Measurements from ENCODE around the gene LELP1. TPM values are rescaled to one million over a fixed set of nuclear protein-coding genes. Genes with fewer than 3 reads are reported as not detected.

LELP1 gene
- total and polyA plus RNA-seq, 2 donors from 2014 or later: not detected

GRCh38 chr1:153232553-153232952, 29.3 kb downstream of the LELP1 start:
- DNase-seq: no peak
- Histone ChIP-seq H3K27ac (ENCODE audit: low read depth in 2 of 2, low read length in 2 of 2) (no peak overlapping the region), H3K9me3 (ENCODE audit: control insufficient read depth in 2 of 3, insufficient read depth in 1 of 3, low read length in 3 of 3) (no peaks in the 10 kb centered on the region), H3K27me3 (ENCODE audit: control insufficient read depth, insufficient read depth, low read length) (no peaks in the 10 kb centered on the region), H3K36me3 (ENCODE audit: control insufficient read depth in 2 of 3, insufficient read depth in 3 of 3, low read length in 3 of 3) (no peaks in the 10 kb centered on the region), H3K4me3 (ENCODE audit: low read length in 3 of 3) (no peak overlapping the region), H3K9ac (ENCODE audit: low read length in 3 of 3) (no peak overlapping the region), H3K4me1 (ENCODE audit: control insufficient read depth in 2 of 3, insufficient read depth in 2 of 3, low read depth in 1 of 3, low read length in 3 of 3) (no peaks in the 10 kb centered on the region)
- no peak for FAIRE-seq
- intact Hi-C loops (cut with DNase I): no loop called here
- TF ChIP-seq CTCF (IDR thresholded peaks at IDR 0.05; ENCODE audit: borderline replicate concordance, extremely low read depth, insufficient read depth): no peak

- Histone ChIP-seq H3K27ac (ENCODE audit: low read depth in 2 of 2, low read length in 2 of 2) (no peak overlapping the region), H3K27me3 (ENCODE audit: control insufficient read depth, insufficient read depth, low read length) (no peaks in the 10 kb centered on the region), H3K9ac (ENCODE audit: low read length in 3 of 3) (no peak overlapping the region), H3K9me3 (ENCODE audit: control insufficient read depth in 2 of 3, insufficient read depth in 1 of 3, low read length in 3 of 3) (no peaks in the 10 kb centered on the region), H3K36me3 (ENCODE audit: control insufficient read depth in 2 of 3, insufficient read depth in 3 of 3, low read length in 3 of 3) (no peaks in the 10 kb centered on the region), H3K4me3 (ENCODE audit: low read length in 3 of 3) (no peak overlapping the region), H3K4me1 (ENCODE audit: control insufficient read depth in 2 of 3, insufficient read depth in 2 of 3, low read depth in 1 of 3, low read length in 3 of 3) (no peaks in the 10 kb centered on the region)
- DNase-seq: no peak
- FAIRE-seq: no peak
- intact Hi-C loops (cut with DNase I): no loop called here
- TF ChIP-seq CTCF (IDR thresholded peaks at IDR 0.05; ENCODE audit: borderline replicate concordance, extremely low read depth, insufficient read depth): no peak
Observed at GRCh38 chr1:153233448-153233847, 30.2 kb downstream of the LELP1 start.

GRCh38 chr1:153238527-153238926, 35.3 kb downstream of the LELP1 start:
- peak in 2 of 5 donors; percentile 25 to 51 for DNase-seq
- no peak overlapping the region for H3K27ac ChIP-seq (ENCODE audit: low read depth in 2 of 2, low read length in 2 of 2)
- TF ChIP-seq CTCF (IDR thresholded peaks at IDR 0.05; ENCODE audit: borderline replicate concordance, extremely low read depth, insufficient read depth): no peak
- no peak overlapping the region for H3K9ac ChIP-seq (ENCODE audit: low read length in 3 of 3)
- intact Hi-C loops (cut with DNase I): no loop called here
- no peaks in the 10 kb centered on the region for H3K27me3 ChIP-seq (ENCODE audit: control insufficient read depth, insufficient read depth, low read length)
- H3K4me3 ChIP-seq (ENCODE audit: low read length in 3 of 3): no peak overlapping the region
- no peaks in the 10 kb centered on the region for H3K4me1 ChIP-seq (ENCODE audit: control insufficient read depth in 2 of 3, insufficient read depth in 2 of 3, low read depth in 1 of 3, low read length in 3 of 3)
- H3K36me3 ChIP-seq (ENCODE audit: control insufficient read depth in 2 of 3, insufficient read depth in 3 of 3, low read length in 3 of 3): no peaks in the 10 kb centered on the region
- FAIRE-seq: no peak
- H3K9me3 ChIP-seq (ENCODE audit: control insufficient read depth in 2 of 3, insufficient read depth in 1 of 3, low read length in 3 of 3): no peaks in the 10 kb centered on the region

GRCh38 chr1:153242160-153242559, 38.9 kb downstream of the LELP1 start:
- H3K27me3 ChIP-seq (ENCODE audit: control insufficient read depth, insufficient read depth, low read length): no peaks in the 10 kb centered on the region
- H3K9ac ChIP-seq (ENCODE audit: low read length in 3 of 3): no peak overlapping the region
- intact Hi-C loops (cut with DNase I): no loop called here
- H3K36me3 ChIP-seq (ENCODE audit: control insufficient read depth in 2 of 3, insufficient read depth in 3 of 3, low read length in 3 of 3): no peaks in the 10 kb centered on the region
- TF ChIP-seq CTCF (IDR thresholded peaks at IDR 0.05; ENCODE audit: borderline replicate concordance, extremely low read depth, insufficient read depth): no peak
- no peaks in the 10 kb centered on the region for H3K9me3 ChIP-seq (ENCODE audit: control insufficient read depth in 2 of 3, insufficient read depth in 1 of 3, low read length in 3 of 3)
- H3K4me1 ChIP-seq (ENCODE audit: control insufficient read depth in 2 of 3, insufficient read depth in 2 of 3, low read depth in 1 of 3, low read length in 3 of 3): no peaks in the 10 kb centered on the region
- no peak for FAIRE-seq
- H3K4me3 ChIP-seq (ENCODE audit: low read length in 3 of 3): no peak overlapping the region
- no peak for DNase-seq
- no peak overlapping the region for H3K27ac ChIP-seq (ENCODE audit: low read depth in 2 of 2, low read length in 2 of 2)
